IMR-90 (cell line): ENCODE measurements around the gene LSM8. TPM values are rescaled to one million over a fixed set of nuclear protein-coding genes. Genes with fewer than 3 reads are reported as not detected.

ENCODE experiments used
- ATAC-seq: fragments of 200-7000 bp; cut with Tn5 transposase; 2 replicates; pipeline ENCODE4 v1.9.1; 2020; ENCODE audit warnings: low read depth, mild to moderate bottlenecking, moderate library complexity
- BruUV-seq: library from RNA; stranded (reverse); fragments of 400-500 nt; replicated peaks from 2 replicates; lab custom pipeline; 2021; lab: Mats Ljungman, UMichigan
- CTCF ChIA-PET: fragments of 300-600 bp; formaldehyde crosslinking; extraction: SDS; loops from one replicate; lab custom pipeline; 2021; ENCODE audit warnings: antibody characterized with exemption; lab: Yijun Ruan, JAX
- POLR2A ChIA-PET: fragments of 300-600 bp; sonication (Branson Sonifier 250); formaldehyde crosslinking; loops from one replicate; lab custom pipeline; 2022; ENCODE audit warnings: antibody characterized with exemption; ENCODE audit not compliant: unreplicated experiment; lab: Charles Lee
- DNase-seq: peaks from one replicate; pipeline ENCODE4 v3.0.0; 2013
- H2AFZ ChIP-seq: replicated peaks from 2 replicates; pipeline ENCODE3; 2013; ENCODE audit warnings: low read length, mild to moderate bottlenecking; ENCODE audit not compliant: poor library complexity
- H2AK5ac ChIP-seq: 2 replicates; pipeline ENCODE4 v1.6.1; 2013; ENCODE audit warnings: low read depth, low read length, inconsistent platforms
- H2AK9ac ChIP-seq: replicated peaks from 2 replicates; pipeline ENCODE3; 2013; ENCODE audit warnings: mild to moderate bottlenecking, low read depth, low read length, moderate library complexity; ENCODE audit not compliant: poor library complexity
- H2BK120ac ChIP-seq: 2 replicates; pipeline ENCODE4 v1.6.1; 2013; ENCODE audit warnings: low read depth, low read length, inconsistent platforms
- H2BK15ac ChIP-seq: 3 replicates; pipeline ENCODE4 v1.6.1; 2013; ENCODE audit warnings: low read depth, low read length, inconsistent platforms
- H2BK20ac ChIP-seq: 2 replicates; pipeline ENCODE4 v1.6.1; 2013; ENCODE audit warnings: low read depth, mild to moderate bottlenecking, inconsistent platforms, low read length, moderate library complexity
- H2BK5ac ChIP-seq: 2 replicates; pipeline ENCODE4 v1.6.1; 2013; ENCODE audit warnings: mild to moderate bottlenecking, low read depth, low read length, inconsistent platforms; ENCODE audit not compliant: poor library complexity, severe bottlenecking
- H3K14ac ChIP-seq: replicated peaks from 2 replicates; pipeline ENCODE4 v1.6.1; 2013; ENCODE audit warnings: low read depth, low read length, inconsistent platforms
- H3K18ac ChIP-seq: 2 replicates; pipeline ENCODE4 v1.6.1; 2013; ENCODE audit warnings: low read depth, low read length, control low read depth
- H3K23ac ChIP-seq: 2 replicates; pipeline ENCODE4 v1.6.1; 2013; ENCODE audit warnings: low read depth, low read length, inconsistent platforms
- H3K27ac ChIP-seq: 2 replicates; pipeline ENCODE4 v1.5.1; 2013; ENCODE audit warnings: mild to moderate bottlenecking, control low read depth, low read length; ENCODE audit not compliant: insufficient read depth
- H3K27me3 ChIP-seq: 2 replicates; pipeline ENCODE4 v1.6.1; 2013; ENCODE audit warnings: low read length; ENCODE audit not compliant: control insufficient read depth, insufficient read depth
- H3K36me3 ChIP-seq: 2 replicates; pipeline ENCODE4 v1.6.1; 2013; ENCODE audit warnings: low read length, mixed read lengths; ENCODE audit not compliant: control insufficient read depth, insufficient read depth
- H3K4ac ChIP-seq: 2 replicates; pipeline ENCODE4 v1.6.1; 2013; ENCODE audit warnings: low read depth, low read length, inconsistent platforms
- H3K4me1 ChIP-seq: 2 replicates; pipeline ENCODE4 v1.6.1; 2013; ENCODE audit warnings: low read length, mixed read lengths; ENCODE audit not compliant: control insufficient read depth, insufficient read depth
- H3K4me2 ChIP-seq: 2 replicates; pipeline ENCODE4 v1.6.1; 2013; ENCODE audit warnings: low read depth, mild to moderate bottlenecking, control low read depth, low read length, moderate library complexity
- H3K4me3 ChIP-seq: 2 replicates; pipeline ENCODE4 v1.5.1; 2013; ENCODE audit warnings: low read depth, mild to moderate bottlenecking, control low read depth, low read length, moderate library complexity; ENCODE audit not compliant: insufficient read depth
- H3K56ac ChIP-seq: 2 replicates; pipeline ENCODE4 v1.6.1; 2013; ENCODE audit warnings: low read length, inconsistent platforms; ENCODE audit not compliant: insufficient read depth; ENCODE audit errors: extremely low read depth
- H3K79me1 ChIP-seq, 2 experiments: 2 replicates each; pipeline ENCODE4 v1.6.1; 2013; ENCODE audit warnings: low read length in 2 of 2, inconsistent platforms in 1 of 2, low read depth in 1 of 2
- H3K9ac ChIP-seq: 2 replicates; pipeline ENCODE4 v1.6.1; 2013; ENCODE audit warnings: low read depth, low read length, control low read depth
- H3K9me1 ChIP-seq: 2 replicates; pipeline ENCODE4 v1.6.1; 2013; ENCODE audit warnings: low read length, inconsistent platforms; ENCODE audit not compliant: insufficient read depth
- H3K9me3 ChIP-seq: 2 replicates; pipeline ENCODE4 v1.6.1; 2013; ENCODE audit warnings: low read length; ENCODE audit not compliant: control insufficient read depth, insufficient read depth
- H4K20me1 ChIP-seq: 2 replicates; pipeline ENCODE4 v1.6.1; 2013; ENCODE audit warnings: low read length, inconsistent platforms; ENCODE audit not compliant: insufficient read depth
- H4K5ac ChIP-seq: 2 replicates; pipeline ENCODE4 v1.6.1; 2013; ENCODE audit warnings: mild to moderate bottlenecking, low read depth, low read length, control low read depth
- H4K8ac ChIP-seq, 2 experiments: 2 replicates each; pipeline ENCODE4 v1.6.1; 2013; ENCODE audit warnings: low read depth in 2 of 2, low read length in 2 of 2, control low read depth in 1 of 2, inconsistent platforms in 1 of 2
- H4K91ac ChIP-seq: 2 replicates; pipeline ENCODE4 v1.6.1; 2013; ENCODE audit warnings: low read depth, low read length, inconsistent platforms; ENCODE audit not compliant: insufficient read depth
- NFE2L2 ChIP-seq: fragments of 150-350 bp; IDR thresholded peaks from 2 replicates; pipeline ENCODE4 v1.6.1; 2016; ENCODE audit warnings: low read depth, mild to moderate bottlenecking, low read length
- WGBS, 2 experiments: methylation state at CpG; one replicate each; pipeline versions ENCODE4 v1.1.5 to v1.1.7; 2013; ENCODE audit warnings: missing lambda C conversion rate in 2 of 2; ENCODE audit not compliant: insufficient read length in 1 of 2; ENCODE audit errors: extremely low coverage in 2 of 2; 5-methylcytosine and 5-hydroxymethylcytosine counted together
- dilution Hi-C: fragments of 300-500 bp; cut with HindIII; formaldehyde crosslinking; loops from one replicate; pipeline ENCODE4 v1.14.3; 2018; ENCODE audit warnings: low sequenced_read_pairs; ENCODE audit not compliant: unreplicated experiment
- in situ Hi-C: fragments of 300-500 bp; cut with MboI; formaldehyde crosslinking; loops from 3 replicates; pipeline ENCODE4 v1.14.3; 2019; ENCODE audit warnings: low sequenced_read_pairs, inconsistent platforms, mixed read lengths
- intact Hi-C: fragments of 100-400 bp; cut with micrococcal nuclease; formaldehyde crosslinking; loops from 2 replicates; pipeline ENCODE4 v1.10.0; 2022
- polyA plus RNA-seq, 3 experiments: library from polyadenylated mRNA; depleted of rRNA; stranded (reverse); fragments of >200 nt; gene quantifications; 2 replicates each; pipeline ENCODE4 v1.2.3, GENCODE V29; 2012; ENCODE audit warnings: low replicate concordance in 1 of 3
- total RNA-seq: library from RNA; depleted of rRNA; stranded (reverse); fragments of >200 nt; gene quantifications from 2 replicates; pipeline ENCODE4 v1.2.3, GENCODE V29; 2012

LSM8 gene
- total and polyA plus RNA-seq, 2 of the 4 experiments (the other 2 are of a cell fraction), result 9.7 to 30.2 TPM

DNA sequence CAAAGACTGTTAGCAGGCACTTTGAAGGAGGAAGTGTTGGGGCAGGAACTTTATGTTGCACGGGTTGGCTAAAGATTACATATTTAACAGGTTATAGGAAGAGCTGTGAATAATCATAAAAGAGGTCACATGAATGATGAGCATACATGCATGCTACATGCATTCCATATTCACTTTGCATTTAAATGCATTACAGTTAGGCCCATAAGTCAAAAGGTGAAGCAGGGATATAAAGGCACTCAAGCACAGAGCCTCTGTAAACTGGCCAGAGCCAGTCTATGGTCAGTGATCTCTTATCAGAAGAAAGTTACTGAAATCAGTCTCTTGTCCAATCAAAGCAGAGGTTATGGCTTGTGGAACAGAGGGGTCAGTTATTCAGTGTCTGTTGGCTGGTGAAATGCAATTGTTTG is 33.3 kb downstream of the LSM8 start:
- H4K20me1 ChIP-seq, result no peaks in the 10 kb centered on the region
- BruUV-seq, result no TSS peak
- no peak overlapping the region for H3K18ac ChIP-seq
- WGBS, 2 experiments, result no CpG with 5 or more reads among the region's 1 CpG
- dilution Hi-C loops, result no loop called here
- H3K9ac ChIP-seq, result no peak overlapping the region
- no peak overlapping the region for H4K91ac ChIP-seq
- no peaks in the 10 kb centered on the region for H3K9me3 ChIP-seq
- H3K4me3 ChIP-seq, result no peak overlapping the region
- H3K23ac ChIP-seq, result no peak overlapping the region
- H3K79me1 ChIP-seq, result no peaks in the 10 kb centered on the region
- ChIA-PET POLR2A (no interaction called here), CTCF (interaction anchor here (0.7 kb wide), 1 partner anchor 20 kb away, joined by 3 read pairs; no protein-coding TSS in a partner anchor)
- no peak for ATAC-seq
- no peaks in the 10 kb centered on the region for H3K4me1 ChIP-seq
- no peak overlapping the region for H3K56ac ChIP-seq
- no peak overlapping the region for H2AK9ac ChIP-seq
- H4K8ac ChIP-seq, result no peak overlapping the region
- DNase-seq, result no peak
- H3K9me1 ChIP-seq, result peaks cover 3% of the 10 kb centered on the region; the same call in 1 of the 2 replicates
- no peak overlapping the region for H2AK5ac ChIP-seq
- no peak overlapping the region for H4K5ac ChIP-seq
- no peak overlapping the region for H3K4ac ChIP-seq
- no peaks in the 10 kb centered on the region; the same call in 1 of the 2 replicates for H3K27me3 ChIP-seq
- no peak overlapping the region for H2BK5ac ChIP-seq
- no peak overlapping the region for H3K27ac ChIP-seq
- H3K4me2 ChIP-seq, result no peak overlapping the region
- no peak for TF ChIP-seq NFE2L2
- H2BK15ac ChIP-seq, result no peak overlapping the region
- in situ Hi-C loops, result no loop called here
- H3K36me3 ChIP-seq, result no peaks in the 10 kb centered on the region
- intact Hi-C loops, result no loop called here
- no peak overlapping the region for H2AFZ ChIP-seq
- no peak overlapping the region for H3K14ac ChIP-seq
- no peak overlapping the region for H2BK20ac ChIP-seq
- no peak overlapping the region for H2BK120ac ChIP-seq
